ENCODE data around the gene CLEC3B. TPM values are rescaled to one million over a fixed set of nuclear protein-coding genes. Genes with fewer than 3 reads are reported as not detected.

Gene CLEC3B, protein sequence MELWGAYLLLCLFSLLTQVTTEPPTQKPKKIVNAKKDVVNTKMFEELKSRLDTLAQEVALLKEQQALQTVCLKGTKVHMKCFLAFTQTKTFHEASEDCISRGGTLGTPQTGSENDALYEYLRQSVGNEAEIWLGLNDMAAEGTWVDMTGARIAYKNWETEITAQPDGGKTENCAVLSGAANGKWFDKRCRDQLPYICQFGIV
- total RNA-seq (2013), result 3.6 TPM
- 10 to 100 TPM in 2 of 3 donors, 1 to 10 TPM in 1; 3.9 to 22.7 (median 14.5) TPM for polyA plus RNA-seq
- 4.2 and 8.9 TPM in 2 replicates for polyA minus RNA-seq
- 0 to 0.14 (median 0) reads per million in 11 experiments for total RNA-seq

DNA sequence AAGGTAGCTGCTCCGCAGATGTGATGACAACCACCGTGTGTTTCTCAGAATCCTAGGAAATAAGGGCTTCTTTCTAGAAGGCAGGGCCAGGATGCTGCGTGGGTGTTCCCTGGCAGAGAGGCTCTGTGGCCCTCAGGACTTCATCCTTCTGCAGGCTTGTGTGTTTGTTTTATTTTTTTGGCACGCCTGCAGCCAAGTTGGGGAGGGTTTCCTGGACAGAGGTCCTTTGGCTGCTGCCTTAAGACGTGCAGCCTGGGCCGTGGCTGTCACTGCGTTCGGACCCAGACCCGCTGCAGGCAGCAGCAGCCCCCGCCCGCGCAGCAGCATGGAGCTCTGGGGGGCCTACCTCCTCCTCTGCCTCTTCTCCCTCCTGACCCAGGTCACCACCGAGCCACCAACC is at the start of gene CLEC3B:
Gene CLEC3B, plus strand, starts transcription at position 266 of the 400 bp plus-strand sequence. Its CDS starts 60 bp downstream, at position 326.
- no peak for DNase-seq
- Mint-ChIP-seq H3K4me3 (peak within 1 kb of the TSS in 1 of 2 donors; percentile 37), H3K9me3 (no peaks in the 10 kb centered on the region), H3K27ac (peak within 1 kb of the TSS in 2 of 7 donors; percentile 4 to 74), H3K36me3 (no peaks in the 10 kb centered on the region), H3K27me3 (ENCODE audit: low read depth in 3 of 3) (peaks cover 7 to 16% (median 8%) of the 10 kb centered on the region in 3 donors), H3K4me1 (peaks cover 20% of the 10 kb centered on the region)
- Histone ChIP-seq H3K27me3 (ENCODE audit: control insufficient read depth in 2 of 2, insufficient read depth in 2 of 2, low read length in 2 of 2) (no peaks in the 10 kb centered on the region), H3K4me2 (replicated peaks; ENCODE audit: extremely low read depth, low read length, poor library complexity, severe bottlenecking) (peak within 1 kb of the TSS; percentile 30), H3K27ac (ENCODE audit: low read depth in 1 of 2, low read length in 2 of 2) (no peak within 1 kb of the TSS), H3K36me3 (replicated peaks in 1 of 2; ENCODE audit: control insufficient read depth in 1 of 2, insufficient read depth in 2 of 2, low read length in 2 of 2) (no peaks in the 10 kb centered on the region), H2AFZ (ENCODE audit: insufficient read depth, low read depth, low read length, poor library complexity, severe bottlenecking) (peak within 1 kb of the TSS; percentile 15), H3K9ac (ENCODE audit: insufficient read depth, low read length, poor library complexity, severe bottlenecking) (no peak within 1 kb of the TSS), H3K79me2 (ENCODE audit: insufficient read depth, low read length) (no peaks in the 10 kb centered on the region), H4K20me1 (ENCODE audit: insufficient read depth, low read length) (no peaks in the 10 kb centered on the region), H3K9me3 (replicated peaks in 1 of 2; ENCODE audit: control insufficient read depth in 1 of 2, insufficient read depth in 1 of 2, low read length in 2 of 2) (no peaks in the 10 kb centered on the region), H3K4me1 (ENCODE audit: control insufficient read depth in 1 of 2, insufficient read depth in 2 of 2, low read length in 2 of 2) (peaks cover 11 to 20% of the 10 kb centered on the region in 2 donors), H3K4me3 (replicated peaks in 1 of 3; ENCODE audit: low read depth in 2 of 3, low read length in 3 of 3) (no peak within 1 kb of the TSS)
- WGBS (ENCODE audit: insufficient coverage), result 9% methylated on average over 4 of the region's 13 CpGs
- intact Hi-C loops (cut with micrococcal nuclease), result no loop called here
- TF ChIP-seq, protein P1, sequence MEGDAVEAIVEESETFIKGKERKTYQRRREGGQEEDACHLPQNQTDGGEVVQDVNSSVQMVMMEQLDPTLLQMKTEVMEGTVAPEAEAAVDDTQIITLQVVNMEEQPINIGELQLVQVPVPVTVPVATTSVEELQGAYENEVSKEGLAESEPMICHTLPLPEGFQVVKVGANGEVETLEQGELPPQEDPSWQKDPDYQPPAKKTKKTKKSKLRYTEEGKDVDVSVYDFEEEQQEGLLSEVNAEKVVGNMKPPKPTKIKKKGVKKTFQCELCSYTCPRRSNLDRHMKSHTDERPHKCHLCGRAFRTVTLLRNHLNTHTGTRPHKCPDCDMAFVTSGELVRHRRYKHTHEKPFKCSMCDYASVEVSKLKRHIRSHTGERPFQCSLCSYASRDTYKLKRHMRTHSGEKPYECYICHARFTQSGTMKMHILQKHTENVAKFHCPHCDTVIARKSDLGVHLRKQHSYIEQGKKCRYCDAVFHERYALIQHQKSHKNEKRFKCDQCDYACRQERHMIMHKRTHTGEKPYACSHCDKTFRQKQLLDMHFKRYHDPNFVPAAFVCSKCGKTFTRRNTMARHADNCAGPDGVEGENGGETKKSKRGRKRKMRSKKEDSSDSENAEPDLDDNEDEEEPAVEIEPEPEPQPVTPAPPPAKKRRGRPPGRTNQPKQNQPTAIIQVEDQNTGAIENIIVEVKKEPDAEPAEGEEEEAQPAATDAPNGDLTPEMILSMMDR (IDR thresholded peaks at IDR 0.05), result no peak

DNA sequence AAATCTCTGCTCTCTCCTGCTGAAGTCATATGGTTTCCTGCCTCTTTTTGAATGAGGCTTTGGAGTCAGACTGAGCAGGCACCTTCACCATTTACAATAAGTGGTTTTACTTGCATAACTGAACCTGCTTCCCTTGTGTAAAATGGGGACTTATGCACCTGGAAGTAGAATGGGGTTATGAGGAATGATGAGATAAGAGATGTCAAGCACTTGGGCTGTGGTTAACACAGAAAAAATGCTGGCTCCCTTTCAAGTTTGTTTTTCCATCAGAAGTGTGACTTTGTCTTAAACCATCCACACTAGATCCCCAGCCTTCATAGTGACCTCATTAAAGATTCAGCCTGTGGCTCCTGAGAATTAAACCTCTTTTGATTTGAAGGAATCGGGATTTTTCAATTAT is 44.9 kb upstream of the CLEC3B start:
- Mint-ChIP-seq H3K27ac (no peak overlapping the region), H3K9me3 (no peaks in the 10 kb centered on the region)
- WGBS (ENCODE audit: insufficient coverage), result 100% methylated on average over 1 of the region's 1 CpG

More for the DNA sequence above, 44.9 kb upstream of the CLEC3B start:
- H3K27me3 ChIP-seq (ENCODE audit: control insufficient read depth in 2 of 2, insufficient read depth in 2 of 2, low read length in 2 of 2), result no peaks in the 10 kb centered on the region
- H3K27ac ChIP-seq (ENCODE audit: low read depth in 1 of 2, low read length in 2 of 2), result no peak overlapping the region
- TF ChIP-seq, protein P1 (IDR thresholded peaks at IDR 0.05), result no peak
- DNase-seq, result no peak
- no peaks in the 10 kb centered on the region for H3K9me3 ChIP-seq (replicated peaks in 1 of 2; ENCODE audit: control insufficient read depth in 1 of 2, insufficient read depth in 1 of 2, low read length in 2 of 2)
- peaks cover 70% of the 10 kb centered on the region for H3K4me1 Mint-ChIP-seq
- no peaks in the 10 kb centered on the region for H3K36me3 ChIP-seq (replicated peaks in 1 of 2; ENCODE audit: control insufficient read depth in 1 of 2, insufficient read depth in 2 of 2, low read length in 2 of 2)
- no peak overlapping the region for H3K4me3 ChIP-seq (replicated peaks in 1 of 3; ENCODE audit: low read depth in 2 of 3, low read length in 3 of 3)
- H2AFZ ChIP-seq (ENCODE audit: insufficient read depth, low read depth, low read length, poor library complexity, severe bottlenecking), result no peak overlapping the region
- peaks cover 11 to 15% of the 10 kb centered on the region in 2 donors for H3K36me3 Mint-ChIP-seq
- H3K9ac ChIP-seq (ENCODE audit: insufficient read depth, low read length, poor library complexity, severe bottlenecking), result no peak overlapping the region
- H3K4me1 ChIP-seq (ENCODE audit: control insufficient read depth in 1 of 2, insufficient read depth in 2 of 2, low read length in 2 of 2), result peaks cover 16 to 50% of the 10 kb centered on the region in 2 donors
- H4K20me1 ChIP-seq (ENCODE audit: insufficient read depth, low read length), result peaks cover 31% of the 10 kb centered on the region
- peaks cover 89% of the 10 kb centered on the region for H3K79me2 ChIP-seq (ENCODE audit: insufficient read depth, low read length)
- no peak overlapping the region for H3K4me3 Mint-ChIP-seq
- H3K27me3 Mint-ChIP-seq (ENCODE audit: low read depth in 3 of 3), result no peaks in the 10 kb centered on the region
- no peak overlapping the region for H3K4me2 ChIP-seq (replicated peaks; ENCODE audit: extremely low read depth, low read length, poor library complexity, severe bottlenecking)
- intact Hi-C loops (cut with micrococcal nuclease), result no loop called here

Measured in CD14-positive monocyte (primary cell).